Measurements from ENCODE around the gene SPRN. TPM values are rescaled to one million over a fixed set of nuclear protein-coding genes. Genes with fewer than 3 reads are reported as not detected.

SPRN gene
- total RNA-seq, 1 donor from 2014 or later, result 4.0 TPM

DNA sequence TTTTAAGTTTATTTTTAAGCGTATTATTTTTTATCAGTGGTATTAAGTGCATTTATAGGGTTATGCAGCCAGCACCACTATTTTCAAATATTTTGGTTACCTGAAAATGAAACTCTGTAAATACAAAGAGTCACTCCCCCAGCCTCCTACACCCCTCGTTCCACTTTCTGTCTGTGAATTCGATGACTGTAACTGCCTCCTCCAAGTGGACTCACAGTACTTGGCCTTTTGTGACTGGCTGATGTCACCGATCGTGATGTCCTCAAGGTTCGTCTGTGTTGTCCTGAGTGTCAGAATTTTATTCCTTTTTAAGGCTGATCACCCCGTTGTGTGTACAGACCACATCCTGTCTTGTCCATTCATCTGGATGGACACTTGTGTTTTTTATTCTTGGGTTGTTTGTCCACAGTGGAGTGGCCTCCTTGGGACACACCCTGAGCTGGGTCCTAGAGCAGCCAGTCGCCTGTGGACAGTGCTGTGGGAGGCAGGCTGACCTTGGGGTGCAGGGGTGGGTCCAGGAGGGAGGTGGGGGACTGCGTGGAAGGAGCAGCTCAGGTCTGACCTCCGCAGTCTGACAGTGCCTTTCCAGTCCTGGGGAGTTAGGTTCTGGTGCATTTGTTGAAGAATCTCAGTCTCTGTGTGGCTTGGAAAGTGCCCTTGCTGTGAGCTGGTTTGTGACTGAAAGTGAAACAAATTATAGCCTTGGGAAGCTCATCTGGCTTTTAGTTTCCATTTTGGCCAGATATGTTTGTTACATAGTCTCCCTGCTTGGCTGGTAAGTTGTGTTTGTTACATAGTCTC lies 23.6 kb downstream of the SPRN start:
- DNase-seq (ENCODE audit: low read depth), result no peak
- TF ChIP-seq CTCF (IDR thresholded peaks at IDR 0.05; ENCODE audit: insufficient read depth, low read depth, low read length) (no peak), EZH2 (IDR thresholded peaks at IDR 0.05; ENCODE audit: insufficient read depth, low read length) (no peak)
- Mint-ChIP-seq H3K4me1 (ENCODE audit: low read depth, unreplicated experiment) (peaks cover 40% of the 10 kb centered on the region), H3K9me3 (ENCODE audit: unreplicated experiment) (no peaks in the 10 kb centered on the region), H3K27ac (ENCODE audit: unreplicated experiment) (peak overlapping the region; percentile 0), H3K36me3 (ENCODE audit: low read depth, unreplicated experiment) (peaks cover 23% of the 10 kb centered on the region), H3K4me3 (ENCODE audit: unreplicated experiment) (no peak overlapping the region), H3K27me3 (ENCODE audit: low read depth, unreplicated experiment) (no peaks in the 10 kb centered on the region)
- H3K79me2 ChIP-seq (ENCODE audit: insufficient read depth, low read length), result peaks cover 52% of the 10 kb centered on the region
- H3K36me3 ChIP-seq (ENCODE audit: insufficient read depth, low read length), result peaks cover 22% of the 10 kb centered on the region
- no peaks in the 10 kb centered on the region for H3K27me3 ChIP-seq (ENCODE audit: insufficient read depth, low read length)
- no peak for FAIRE-seq
- no peaks in the 10 kb centered on the region for H3K9me3 ChIP-seq (ENCODE audit: insufficient read depth, low read depth, low read length)
- no peak overlapping the region for H3K9ac ChIP-seq (ENCODE audit: low read length)
- H3K4me1 ChIP-seq (ENCODE audit: insufficient read depth, low read length), result peaks cover 7% of the 10 kb centered on the region
- H2AFZ ChIP-seq (ENCODE audit: low read depth, low read length), result no peak overlapping the region
- H4K20me1 ChIP-seq (ENCODE audit: insufficient read depth, low read length), result peaks cover 15% of the 10 kb centered on the region
- H3K27ac ChIP-seq (ENCODE audit: low read depth, low read length), result no peak overlapping the region
- H3K4me2 ChIP-seq (ENCODE audit: low read length), result no peak overlapping the region
- no peak overlapping the region for H3K4me3 ChIP-seq (ENCODE audit: insufficient read depth, low read depth, low read length)

GRCh38 chr10:133399123-133399601 lies 25.3 kb downstream of the SPRN start:
- peaks cover 63% of the 10 kb centered on the region for H3K79me2 ChIP-seq (ENCODE audit: insufficient read depth, low read length)
- H3K27me3 Mint-ChIP-seq (ENCODE audit: low read depth, unreplicated experiment), result no peaks in the 10 kb centered on the region
- H3K4me3 Mint-ChIP-seq (ENCODE audit: unreplicated experiment), result no peak overlapping the region
- H3K4me3 ChIP-seq (ENCODE audit: insufficient read depth, low read depth, low read length), result no peak overlapping the region
- no peak overlapping the region for H3K9ac ChIP-seq (ENCODE audit: low read length)
- H3K9me3 Mint-ChIP-seq (ENCODE audit: unreplicated experiment), result no peaks in the 10 kb centered on the region
- TF ChIP-seq CTCF (IDR thresholded peaks at IDR 0.05; ENCODE audit: insufficient read depth, low read depth, low read length) (no peak), EZH2 (IDR thresholded peaks at IDR 0.05; ENCODE audit: insufficient read depth, low read length) (no peak)
- H3K27ac ChIP-seq (ENCODE audit: low read depth, low read length), result no peak overlapping the region
- peaks cover 22% of the 10 kb centered on the region for H3K36me3 ChIP-seq (ENCODE audit: insufficient read depth, low read length)
- no peak overlapping the region for H2AFZ ChIP-seq (ENCODE audit: low read depth, low read length)
- no peaks in the 10 kb centered on the region for H3K9me3 ChIP-seq (ENCODE audit: insufficient read depth, low read depth, low read length)
- H3K4me1 ChIP-seq (ENCODE audit: insufficient read depth, low read length), result peaks cover 6% of the 10 kb centered on the region
- no peak overlapping the region for H3K27ac Mint-ChIP-seq (ENCODE audit: unreplicated experiment)
- FAIRE-seq (no peak), DNase-seq (ENCODE audit: low read depth) (no peak)
- no peak overlapping the region for H3K4me2 ChIP-seq (ENCODE audit: low read length)
- peaks cover 9% of the 10 kb centered on the region for H4K20me1 ChIP-seq (ENCODE audit: insufficient read depth, low read length)
- H3K27me3 ChIP-seq (ENCODE audit: insufficient read depth, low read length), result no peaks in the 10 kb centered on the region
- peaks cover 24% of the 10 kb centered on the region for H3K36me3 Mint-ChIP-seq (ENCODE audit: low read depth, unreplicated experiment)
- H3K4me1 Mint-ChIP-seq (ENCODE audit: low read depth, unreplicated experiment), result peaks cover 29% of the 10 kb centered on the region

DNA sequence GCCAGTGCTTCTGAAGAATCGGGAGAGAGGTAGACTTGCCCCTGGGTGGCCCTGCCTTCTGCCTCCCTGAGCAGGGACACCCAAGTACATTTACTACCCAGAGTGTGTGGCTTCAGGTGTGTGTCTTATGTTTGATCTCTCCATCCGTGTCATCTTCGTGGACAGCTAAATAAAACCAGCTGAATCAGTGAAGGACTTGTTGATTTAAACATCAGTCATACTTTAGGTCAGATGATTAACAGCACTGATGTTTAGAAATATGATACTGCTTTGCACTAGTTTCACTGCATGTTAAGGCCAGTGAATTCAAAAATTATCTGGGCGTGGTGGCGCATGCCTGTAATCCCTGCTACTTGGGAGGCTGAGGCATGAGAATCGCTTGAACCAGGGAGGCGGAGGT lies 26.5 kb downstream of the SPRN start:
- H3K27ac ChIP-seq (ENCODE audit: low read depth, low read length), result no peak overlapping the region
- H4K20me1 ChIP-seq (ENCODE audit: insufficient read depth, low read length), result peaks cover 9% of the 10 kb centered on the region
- no peaks in the 10 kb centered on the region for H3K9me3 ChIP-seq (ENCODE audit: insufficient read depth, low read depth, low read length)
- Mint-ChIP-seq H3K4me3 (ENCODE audit: unreplicated experiment) (no peak overlapping the region), H3K27me3 (ENCODE audit: low read depth, unreplicated experiment) (no peaks in the 10 kb centered on the region), H3K36me3 (ENCODE audit: low read depth, unreplicated experiment) (peaks cover 17% of the 10 kb centered on the region), H3K27ac (ENCODE audit: unreplicated experiment) (no peak overlapping the region), H3K4me1 (ENCODE audit: low read depth, unreplicated experiment) (peaks cover 26% of the 10 kb centered on the region), H3K9me3 (ENCODE audit: unreplicated experiment) (no peaks in the 10 kb centered on the region)
- FAIRE-seq, result no peak
- DNase-seq (ENCODE audit: low read depth), result no peak
- H3K79me2 ChIP-seq (ENCODE audit: insufficient read depth, low read length), result peaks cover 58% of the 10 kb centered on the region
- no peak overlapping the region for H2AFZ ChIP-seq (ENCODE audit: low read depth, low read length)
- H3K27me3 ChIP-seq (ENCODE audit: insufficient read depth, low read length), result no peaks in the 10 kb centered on the region
- no peak overlapping the region for H3K4me3 ChIP-seq (ENCODE audit: insufficient read depth, low read depth, low read length)
- TF ChIP-seq EZH2 (IDR thresholded peaks at IDR 0.05; ENCODE audit: insufficient read depth, low read length) (no peak), CTCF (IDR thresholded peaks at IDR 0.05; ENCODE audit: insufficient read depth, low read depth, low read length) (no peak)
- peaks cover 15% of the 10 kb centered on the region for H3K36me3 ChIP-seq (ENCODE audit: insufficient read depth, low read length)
- H3K9ac ChIP-seq (ENCODE audit: low read length), result no peak overlapping the region
- H3K4me1 ChIP-seq (ENCODE audit: insufficient read depth, low read length), result peaks cover 6% of the 10 kb centered on the region
- no peak overlapping the region for H3K4me2 ChIP-seq (ENCODE audit: low read length)

Data from astrocyte (in vitro differentiated cells and primary cell).